Diencephalon (tissue), 1 donor: ENCODE measurements around the gene HAS3. TPM values are rescaled to one million over a fixed set of nuclear protein-coding genes. Genes with fewer than 3 reads are reported as not detected.

Source experiments
- total RNA-seq: library from RNA; depleted of rRNA; stranded (reverse); fragments of >200 nt; gene quantifications from one replicate; pipeline ENCODE4 v1.2.3, GENCODE V29; 2014

Gene HAS3
- 12.0 TPM for total RNA-seq

GRCh38 chr16:69105501-69106361, at the start of gene HAS3:
TSS of gene HAS3 (plus strand) at chr16:69105653. CDS start at chr16:69109396, 3,743 bp downstream.

GRCh38 chr16:69132424-69133252, 27.2 kb downstream of the HAS3 start, which contains the start of the genes CHTF8 and UTP4:
TSS of gene CHTF8 (minus strand) at chr16:69132588. CDS start at chr16:69121458, 11,130 bp downstream.
TSS of gene UTP4 (plus strand) at chr16:69132649. CDS start at chr16:69133460, 811 bp downstream.

Other genes starting within 250 kb of the HAS3 start
- gene CHTF8, start 26.9 kb downstream of the HAS3 start, total RNA-seq: 39.2 TPM
- gene UTP4, start 27.0 kb downstream of the HAS3 start, total RNA-seq: 34.1 TPM
- gene SNTB2, start 81.5 kb downstream of the HAS3 start, total RNA-seq: 11.5 TPM
- 41.8 TPM for gene VPS4A, start 205.7 kb downstream of the HAS3 start, total RNA-seq
- gene PDF, start 224.9 kb downstream of the HAS3 start, total RNA-seq: 5.3 TPM
- 43.6 TPM for gene COG8, start 233.9 kb downstream of the HAS3 start, total RNA-seq
- gene NIP7, start 234.1 kb downstream of the HAS3 start, total RNA-seq: 17.3 TPM
- not detected for gene TMED6, start 246.1 kb downstream of the HAS3 start, total RNA-seq